ENCODE measurements around the gene SLC37A4.

GRCh38 chr11:118998388-118998717 lies 32.3 kb downstream of the SLC37A4 start:
- no peak for TF ChIP-seq CTCF (IDR thresholded peaks at IDR 0.05)
- no peak for TF ChIP-seq POLR2A (IDR thresholded peaks at IDR 0.05)

All from esophagus squamous epithelium (tissue), 4 donors.